BLaER1 (cell line): ENCODE measurements around the gene MSANTD1.

Experiments
- H3K27ac ChIP-seq: shearing (Covaris generic); formaldehyde crosslinking; 2 replicates; pipeline ENCODE4 v1.8.1; 2022
- H3K27me3 ChIP-seq: shearing (Covaris generic); formaldehyde crosslinking; 2 replicates; pipeline ENCODE4 v1.8.1; 2022
- H3K36me3 ChIP-seq: shearing (Covaris generic); formaldehyde crosslinking; 2 replicates; pipeline ENCODE4 v1.8.1; 2022
- H3K4me1 ChIP-seq: shearing (Covaris generic); formaldehyde crosslinking; 2 replicates; pipeline ENCODE4 v1.8.1; 2022
- H3K4me2 ChIP-seq: shearing (Covaris generic); formaldehyde crosslinking; 2 replicates; pipeline ENCODE4 v1.8.1; 2022
- H3K4me3 ChIP-seq: shearing (Covaris generic); formaldehyde crosslinking; 2 replicates; pipeline ENCODE4 v1.8.1; 2022
- H3K9ac ChIP-seq: shearing (Covaris generic); formaldehyde crosslinking; 2 replicates; pipeline ENCODE4 v1.8.1; 2022
- H3K9me3 ChIP-seq: shearing (Covaris generic); formaldehyde crosslinking; 2 replicates; pipeline ENCODE4 v1.8.1; 2022
- H4K20me1 ChIP-seq: shearing (Covaris generic); formaldehyde crosslinking; 2 replicates; pipeline ENCODE4 v1.8.1; 2022
- Cebpa-rat ChIP-seq: shearing (Covaris generic); IDR thresholded peaks from 2 replicates; pipeline ENCODE4 v1.8.1; 2022

MSANTD1 gene

DNA sequence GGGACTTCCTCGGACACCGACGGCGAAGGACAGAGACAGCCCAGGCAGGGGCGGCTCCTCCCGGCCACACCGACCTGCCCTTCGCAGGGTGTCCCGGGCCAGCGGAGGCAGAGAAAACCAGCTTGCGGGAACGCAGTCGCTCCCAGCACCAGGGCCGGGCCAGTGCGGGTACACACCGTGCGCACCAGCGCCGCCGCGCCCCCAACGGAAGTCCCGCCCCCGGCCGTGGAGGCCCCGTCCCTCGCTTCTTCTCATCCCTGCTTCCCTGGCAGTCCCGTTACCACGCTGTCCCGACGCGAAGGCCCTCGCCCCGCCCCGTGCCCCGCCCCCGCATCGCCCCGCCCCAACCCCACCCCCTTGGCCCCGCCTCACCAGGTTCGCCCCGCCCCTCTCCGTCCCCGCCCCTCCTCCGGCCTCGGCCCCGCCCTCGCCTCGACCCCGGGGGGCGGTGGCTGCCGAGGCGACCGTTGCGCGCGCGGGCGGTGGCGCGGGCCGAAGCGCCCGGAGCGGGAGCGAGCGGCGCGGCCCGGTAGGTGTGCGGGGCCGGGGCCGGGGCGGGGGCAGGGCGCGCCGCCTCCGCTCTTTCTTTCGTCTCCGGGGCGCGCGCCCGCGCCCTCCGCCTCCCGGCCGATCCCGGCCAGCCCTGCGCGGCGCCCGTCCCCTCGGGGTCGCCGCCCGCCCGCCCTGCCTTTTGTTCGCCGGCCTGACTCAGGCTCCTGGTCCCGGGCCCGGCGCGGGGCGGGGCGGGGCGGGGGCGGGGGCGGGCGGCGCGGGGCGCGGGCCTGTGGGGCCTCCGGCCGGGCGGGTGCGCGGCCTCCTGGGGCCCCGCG lies 43.8 kb downstream of the MSANTD1 start, which contains the start of gene RGS12:
RGS12 (plus strand) TSS at position 451 of the 830 bp plus-strand sequence. CDS start 23,150 bp downstream, outside the sequence.
- Histone ChIP-seq H3K9me3 (peaks cover 20% of the 10 kb centered on the region), H4K20me1 (peaks cover 54% of the 10 kb centered on the region), H3K4me3 (peak within 1 kb of the TSS; percentile 96), H3K36me3 (peaks cover 21% of the 10 kb centered on the region), H3K4me2 (peak within 1 kb of the TSS; percentile 98), H3K9ac (peak within 1 kb of the TSS; percentile 99), H3K4me1 (peaks cover 86% of the 10 kb centered on the region), H3K27me3 (no peaks in the 10 kb centered on the region), H3K27ac (peak within 1 kb of the TSS; percentile 99)
- TF ChIP-seq Cebpa-rat = no peak

DNA sequence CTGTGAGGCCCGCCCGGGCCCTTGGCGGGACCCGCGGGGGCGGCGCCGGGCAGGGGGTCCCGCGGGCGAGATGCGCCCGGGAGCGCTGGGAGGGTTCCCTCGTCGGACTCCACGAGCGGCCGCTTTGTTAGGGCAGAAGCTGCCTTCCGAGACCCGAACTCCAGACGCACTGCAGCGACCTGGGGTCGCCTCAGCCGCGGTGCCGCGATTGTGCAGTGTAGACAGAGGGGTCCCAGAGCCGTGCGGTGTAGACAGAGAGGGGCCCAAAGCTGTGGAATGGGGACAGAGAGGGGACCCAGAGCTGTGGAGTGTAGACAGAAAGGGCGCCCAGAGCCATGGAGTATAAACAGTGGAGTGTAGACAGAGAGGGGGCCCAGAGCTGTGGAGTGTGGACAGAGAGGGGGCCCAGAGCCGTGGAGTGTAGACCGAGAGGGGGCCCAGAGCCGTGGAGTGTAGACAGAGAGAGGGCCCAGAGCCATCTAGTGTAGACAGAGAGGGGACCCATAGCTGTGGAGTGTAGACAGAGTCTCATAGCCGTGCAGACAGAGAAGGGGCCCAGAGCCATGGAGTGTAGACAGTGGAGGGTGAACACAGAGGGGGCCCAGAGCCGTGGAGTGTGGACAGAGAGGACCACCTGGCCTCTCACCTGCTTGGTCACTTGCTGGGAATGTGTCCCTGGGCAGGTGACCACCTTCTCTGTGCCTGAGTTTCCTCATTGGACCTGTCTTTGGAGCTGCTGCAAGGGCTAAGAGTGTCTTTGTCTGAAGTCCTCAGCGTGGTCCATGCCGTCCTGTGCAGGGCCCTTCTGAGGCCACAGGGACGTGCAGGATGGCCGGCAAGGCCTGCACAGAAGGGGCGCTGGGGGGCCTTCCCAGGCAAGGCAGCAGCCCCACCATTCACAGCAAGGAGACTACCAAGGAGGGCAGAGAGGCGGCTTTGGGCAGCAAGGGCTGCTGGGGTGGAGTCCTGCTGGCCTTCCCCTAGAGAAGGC lies 44.7 kb downstream of the MSANTD1 start:
- Histone ChIP-seq H3K4me3 (peak overlapping the region; percentile 96), H3K36me3 (peaks cover 24% of the 10 kb centered on the region), H3K9ac (peak overlapping the region; percentile 99), H3K27me3 (no peaks in the 10 kb centered on the region), H3K4me2 (peak overlapping the region; percentile 96), H3K9me3 (peaks cover 23% of the 10 kb centered on the region), H3K27ac (peak overlapping the region; percentile 99), H3K4me1 (peaks cover 86% of the 10 kb centered on the region), H4K20me1 (peaks cover 63% of the 10 kb centered on the region)
- no peak for TF ChIP-seq Cebpa-rat

DNA sequence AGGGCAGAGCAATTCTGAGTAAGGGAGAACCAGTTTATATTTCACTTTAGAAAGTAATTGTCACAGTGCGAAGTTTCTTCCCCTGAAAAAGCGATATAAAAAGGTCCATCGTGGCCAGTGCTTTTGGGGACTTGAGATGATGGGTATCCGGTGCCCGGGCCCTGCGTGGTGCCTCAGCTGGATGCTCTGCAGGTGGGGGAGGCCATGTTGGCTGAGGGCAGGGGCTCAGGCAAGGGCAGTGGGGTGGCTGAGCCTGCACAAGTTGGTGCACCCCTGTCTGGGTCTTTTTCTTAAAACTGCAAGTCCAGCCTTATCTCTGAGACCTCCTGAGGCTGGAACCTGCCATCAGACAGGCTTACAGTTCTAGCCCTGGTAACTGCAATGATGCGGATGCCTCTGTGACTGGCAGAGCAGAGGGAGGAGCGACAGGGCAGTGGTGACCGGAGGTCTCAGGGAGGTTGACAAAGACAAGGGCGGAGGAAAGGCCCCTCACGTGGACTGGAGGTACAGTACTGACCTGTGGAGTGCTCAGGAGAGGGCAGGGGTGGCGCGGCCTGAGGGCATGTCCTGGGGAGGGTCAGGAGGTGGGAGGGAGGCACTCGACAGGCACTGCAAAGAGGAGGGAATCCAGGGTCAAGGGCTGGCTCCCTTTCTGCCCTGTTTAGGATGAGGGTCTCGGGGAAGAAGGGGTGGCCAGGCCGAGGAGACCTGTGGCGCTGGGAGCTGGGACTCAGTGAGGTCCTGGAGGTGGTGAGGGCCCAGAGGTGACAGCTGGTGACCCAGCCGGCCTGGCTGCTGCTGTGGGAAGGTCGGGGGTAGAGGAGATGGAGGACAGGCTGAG lies 45.7 kb downstream of the MSANTD1 start:
- Histone ChIP-seq H3K4me2 (peak overlapping the region; percentile 96), H4K20me1 (peaks cover 72% of the 10 kb centered on the region), H3K27me3 (no peaks in the 10 kb centered on the region), H3K4me1 (peaks cover 86% of the 10 kb centered on the region), H3K9me3 (peaks cover 23% of the 10 kb centered on the region), H3K36me3 (peaks cover 24% of the 10 kb centered on the region), H3K9ac (peak overlapping the region; percentile 99), H3K4me3 (peak overlapping the region; percentile 96), H3K27ac (peak overlapping the region; percentile 99)
- TF ChIP-seq Cebpa-rat = no peak

DNA sequence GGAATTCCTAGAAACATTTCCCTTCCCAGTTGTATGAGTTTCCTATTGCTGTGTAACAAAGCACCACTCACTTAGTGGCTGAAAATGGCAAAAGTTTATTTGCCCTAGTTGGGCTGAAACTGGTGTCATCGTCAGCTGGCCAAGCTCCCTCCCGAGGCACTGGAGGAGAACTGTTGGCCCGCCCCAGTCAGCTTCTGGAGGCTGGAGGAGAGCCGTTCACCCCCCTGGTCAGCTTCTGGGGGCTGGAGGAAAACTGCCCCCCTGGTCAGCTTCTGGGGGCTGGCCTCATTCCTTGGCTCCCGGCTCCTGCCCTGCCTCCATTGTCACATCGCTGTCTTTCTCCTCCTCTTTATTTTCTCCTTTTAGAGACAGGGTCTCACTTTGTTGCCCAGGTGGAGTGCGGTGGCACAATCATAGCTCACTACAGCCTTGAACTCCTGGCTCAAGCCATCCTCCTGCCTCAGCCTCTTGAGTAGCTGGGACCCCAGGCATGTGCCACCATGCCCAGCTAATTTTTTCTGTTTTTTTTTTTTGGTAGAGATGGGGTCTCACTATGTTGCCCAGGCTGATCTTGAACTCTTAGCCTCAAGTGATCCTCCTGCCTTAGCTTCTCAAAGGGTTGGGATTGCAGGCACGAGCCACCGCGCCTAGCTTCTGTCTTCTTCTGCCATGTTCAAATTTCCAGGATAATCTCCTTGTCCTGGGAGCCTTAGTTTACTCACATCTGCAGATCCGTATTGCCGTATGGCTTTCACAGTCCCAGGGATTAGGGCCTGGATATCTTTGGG lies 47.1 kb downstream of the MSANTD1 start:
- Histone ChIP-seq H3K27ac (peak overlapping the region; percentile 32; the same call in 1 of the 2 replicates), H3K27me3 (no peaks in the 10 kb centered on the region), H3K36me3 (peaks cover 24% of the 10 kb centered on the region), H4K20me1 (peaks cover 79% of the 10 kb centered on the region), H3K9ac (no peak overlapping the region), H3K4me2 (peak overlapping the region; percentile 96), H3K4me1 (peaks cover 86% of the 10 kb centered on the region), H3K9me3 (peaks cover 23% of the 10 kb centered on the region), H3K4me3 (no peak overlapping the region)
- TF ChIP-seq Cebpa-rat = no peak

DNA sequence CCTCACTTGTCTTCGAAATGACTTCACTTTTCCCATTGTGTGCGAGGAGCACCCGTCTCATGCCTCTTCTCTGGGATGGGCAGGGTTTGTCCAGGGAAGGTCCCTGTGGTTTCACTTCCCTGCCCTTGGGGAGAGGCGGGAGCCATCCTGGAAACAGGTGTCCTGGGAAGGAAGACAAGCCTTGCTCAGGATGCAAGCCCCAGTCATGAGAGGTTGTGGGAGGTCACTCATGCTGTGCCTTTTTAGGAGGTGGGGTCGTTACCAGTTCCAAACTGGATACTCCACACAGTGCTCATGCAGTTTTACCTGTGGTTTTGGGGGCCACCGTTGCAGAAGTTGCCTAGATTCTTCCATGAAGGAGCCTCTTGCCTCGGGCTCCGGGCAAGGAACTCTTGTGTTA lies 47.7 kb downstream of the MSANTD1 start:
- H3K27ac ChIP-seq = peak overlapping the region; percentile 32; the same call in 1 of the 2 replicates
- no peak for TF ChIP-seq Cebpa-rat
- H3K9ac ChIP-seq = no peak overlapping the region
- H3K9me3 ChIP-seq = peaks cover 23% of the 10 kb centered on the region
- H4K20me1 ChIP-seq = peaks cover 80% of the 10 kb centered on the region
- peak overlapping the region; percentile 96 for H3K4me2 ChIP-seq
- peaks cover 24% of the 10 kb centered on the region for H3K36me3 ChIP-seq
- H3K4me3 ChIP-seq = 0 out of 2 replicates have a peak overlapping the region, but pooled peaks have one; percentile 10
- no peaks in the 10 kb centered on the region for H3K27me3 ChIP-seq
- peaks cover 86% of the 10 kb centered on the region for H3K4me1 ChIP-seq

DNA sequence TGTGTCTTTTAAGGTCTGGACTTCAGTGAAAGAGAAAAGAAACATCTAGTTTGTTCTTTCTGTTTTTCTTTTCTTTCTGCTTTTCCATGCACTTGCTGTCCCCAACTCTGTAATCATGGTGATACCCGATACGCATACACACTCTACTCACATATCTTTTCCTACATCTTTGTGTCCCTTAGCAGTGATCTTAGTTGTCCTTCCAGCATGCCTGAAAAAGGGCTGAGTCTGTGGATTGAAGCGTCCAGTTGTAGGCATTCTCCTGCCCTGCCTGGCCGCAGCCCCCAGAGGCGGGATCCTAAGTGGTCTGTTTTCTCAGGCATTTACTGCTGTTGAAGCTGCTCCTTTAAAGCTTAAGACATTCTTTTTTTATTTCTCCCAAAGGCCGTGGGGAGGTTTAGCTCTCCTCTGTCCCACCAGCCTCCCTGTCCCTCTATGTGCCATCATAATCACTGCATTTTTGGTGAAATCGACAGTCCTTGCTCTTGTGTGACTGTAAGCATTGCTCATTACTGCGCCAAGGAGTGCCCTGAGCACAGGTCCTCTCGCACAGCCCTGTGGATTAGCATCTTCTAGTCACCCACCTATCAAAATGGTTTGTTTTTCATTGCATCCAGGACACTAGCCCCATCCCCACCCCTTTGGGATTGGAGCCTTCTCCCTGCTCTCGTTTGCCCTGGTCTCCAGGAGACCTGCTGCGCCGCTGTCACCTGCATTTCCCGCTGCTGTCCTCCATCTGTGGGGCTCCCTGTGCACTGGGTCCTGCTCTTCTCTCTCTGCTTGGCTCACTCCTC lies 48.3 kb downstream of the MSANTD1 start:
- H3K36me3 ChIP-seq = peaks cover 24% of the 10 kb centered on the region
- no peak overlapping the region for H3K9ac ChIP-seq
- H3K9me3 ChIP-seq = peaks cover 23% of the 10 kb centered on the region
- peak overlapping the region; percentile 96 for H3K4me2 ChIP-seq
- peaks cover 86% of the 10 kb centered on the region for H3K4me1 ChIP-seq
- no peak for TF ChIP-seq Cebpa-rat
- peak overlapping the region; percentile 24; the same call in 1 of the 2 replicates for H3K4me3 ChIP-seq
- H4K20me1 ChIP-seq = peaks cover 84% of the 10 kb centered on the region
- no peaks in the 10 kb centered on the region for H3K27me3 ChIP-seq
- peak overlapping the region; percentile 32; the same call in 1 of the 2 replicates for H3K27ac ChIP-seq

DNA sequence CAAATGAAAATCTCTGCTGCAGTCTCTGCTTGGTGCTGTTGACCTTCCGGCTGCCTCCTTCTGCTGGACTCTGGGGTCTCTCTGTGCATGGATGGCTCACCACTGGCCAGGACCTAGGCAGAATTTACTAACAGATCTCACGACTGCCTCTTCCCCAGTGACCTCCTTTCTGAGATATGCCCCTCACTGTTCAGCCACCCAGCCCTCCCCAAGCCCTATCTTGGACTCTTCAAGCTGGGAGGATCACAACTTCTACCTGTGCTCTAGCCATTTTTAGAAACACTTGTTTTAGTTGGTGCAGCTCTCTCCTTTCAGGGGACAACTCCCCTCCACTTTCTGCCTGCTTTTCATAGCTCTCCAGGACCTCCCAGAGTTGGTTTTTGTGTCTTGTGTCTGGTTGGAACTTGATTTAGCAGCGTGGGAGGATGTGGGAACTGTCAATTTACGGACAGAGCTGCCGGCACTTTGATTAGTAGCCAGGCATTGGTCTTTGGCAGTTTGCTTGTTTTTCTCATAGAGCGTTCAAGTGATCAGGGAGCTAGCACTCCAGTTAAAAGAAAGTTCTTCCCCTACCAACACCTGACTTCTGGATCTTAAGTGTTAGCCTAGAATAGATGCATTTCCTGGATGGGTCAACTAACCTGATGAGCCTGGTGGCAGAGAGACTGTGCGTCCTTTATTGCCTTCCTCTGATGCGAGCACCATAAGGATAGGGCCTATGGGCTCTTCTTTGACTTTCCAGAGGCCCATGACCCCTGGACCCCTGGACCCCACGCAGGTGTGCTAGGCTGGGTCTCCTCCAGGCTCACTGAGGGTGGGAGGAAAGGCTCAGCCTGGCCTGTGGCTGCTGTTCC lies 50.4 kb downstream of the MSANTD1 start:
- no peak for TF ChIP-seq Cebpa-rat
- peak overlapping the region; percentile 41 for H3K9ac ChIP-seq
- peak overlapping the region; percentile 96 for H3K4me2 ChIP-seq

More for the DNA sequence above, 50.4 kb downstream of the MSANTD1 start:
- H3K4me3 ChIP-seq = peak overlapping the region; percentile 35
- H3K9me3 ChIP-seq = peaks cover 23% of the 10 kb centered on the region
- H3K27me3 ChIP-seq = no peaks in the 10 kb centered on the region
- H3K4me1 ChIP-seq = peaks cover 99% of the 10 kb centered on the region
- H3K27ac ChIP-seq = peak overlapping the region; percentile 99
- peaks cover 24% of the 10 kb centered on the region for H3K36me3 ChIP-seq
- peaks cover 88% of the 10 kb centered on the region for H4K20me1 ChIP-seq
